BE2C (cell line): ENCODE data around the gene CD52.

Source experiments
- DNase-seq: peaks from one replicate; pipeline ENCODE4 v3.0.0-alpha.2; 2020
- H3K27me3 ChIP-seq: fragments of 250-450 bp; sonication (Bioruptor Pico); 2 replicates; pipeline ENCODE4 v1.5.1; 2020; ENCODE audit warnings: mild to moderate bottlenecking
- H3K36me3 ChIP-seq: fragments of 250-450 bp; sonication (Bioruptor Pico); 2 replicates; pipeline ENCODE4 v1.5.1; 2020; ENCODE audit warnings: mild to moderate bottlenecking
- H3K4me1 ChIP-seq: fragments of 250-450 bp; sonication (Bioruptor Pico); 2 replicates; pipeline ENCODE4 v1.5.1; 2020
- H3K4me3 ChIP-seq: 2 replicates; pipeline ENCODE4 v1.5.1; 2011; ENCODE audit warnings: low read depth, low read length
- H3K9me3 ChIP-seq: fragments of 250-450 bp; sonication (Bioruptor Pico); 2 replicates; pipeline ENCODE4 v1.5.1; 2020
- CTCF ChIP-seq: IDR thresholded peaks from 2 replicates; pipeline ENCODE4 v1.5.1; 2012; ENCODE audit warnings: mild to moderate bottlenecking, low read depth, low read length

The CD52 gene

GRCh38 chr1:26280333-26281042 is 37.3 kb upstream of the CD52 start:
- TF ChIP-seq CTCF: no peak
- H3K4me3 ChIP-seq: peak overlapping the region; percentile 63
- no peaks in the 10 kb centered on the region for H3K9me3 ChIP-seq
- H3K4me1 ChIP-seq: peaks cover 11% of the 10 kb centered on the region
- H3K27me3 ChIP-seq: no peaks in the 10 kb centered on the region
- peaks cover 15% of the 10 kb centered on the region for H3K36me3 ChIP-seq
- no peak for DNase-seq

- Histone ChIP-seq H3K4me1 (peaks cover 7% of the 10 kb centered on the region), H3K4me3 (no peak overlapping the region), H3K27me3 (no peaks in the 10 kb centered on the region), H3K36me3 (peaks cover 15% of the 10 kb centered on the region), H3K9me3 (no peaks in the 10 kb centered on the region)
- TF ChIP-seq CTCF: no peak
- no peak for DNase-seq
Measured at GRCh38 chr1:26281091-26281958, 36.4 kb upstream of the CD52 start.

GRCh38 chr1:26281971-26282370 is 35.8 kb upstream of the CD52 start:
- Histone ChIP-seq H3K36me3 (peaks cover 9% of the 10 kb centered on the region), H3K4me1 (peaks cover 7% of the 10 kb centered on the region)
- no peak for DNase-seq

GRCh38 chr1:26282401-26282918 is 35.3 kb upstream of the CD52 start:
- Histone ChIP-seq H3K4me3 (no peak overlapping the region), H3K4me1 (peaks cover 7% of the 10 kb centered on the region), H3K27me3 (no peaks in the 10 kb centered on the region), H3K36me3 (peaks cover 4% of the 10 kb centered on the region), H3K9me3 (no peaks in the 10 kb centered on the region)
- TF ChIP-seq CTCF: no peak
- no peak for DNase-seq

More at GRCh38 chr1:26281971-26282370, 35.8 kb upstream of the CD52 start:
- Histone ChIP-seq H3K4me3 (no peak overlapping the region), H3K27me3 (no peaks in the 10 kb centered on the region), H3K9me3 (no peaks in the 10 kb centered on the region)
- no peak for TF ChIP-seq CTCF

- no peak for TF ChIP-seq CTCF
- Histone ChIP-seq H3K4me1 (peaks cover 4% of the 10 kb centered on the region; the same call in 1 of the 2 replicates), H3K36me3 (no peaks in the 10 kb centered on the region), H3K27me3 (no peaks in the 10 kb centered on the region), H3K9me3 (no peaks in the 10 kb centered on the region), H3K4me3 (no peak overlapping the region)
- DNase-seq: no peak
Measured at GRCh38 chr1:26283279-26283853, 34.4 kb upstream of the CD52 start.
